Fibroblast of the aortic adventitia (primary cell): Measurements from ENCODE around the gene UGT1A10. TPM values are rescaled to one million over a fixed set of nuclear protein-coding genes. Genes with fewer than 3 reads are reported as not detected.

Source experiments
- DNase-seq: peaks from one replicate; pipeline ENCODE4 v3.0.0-alpha.2; 2010; ENCODE audit warnings: low read depth
- H3K4me3 ChIP-seq: 2 replicates; pipeline ENCODE4 v1.5.1; 2011; ENCODE audit warnings: low read depth, mild to moderate bottlenecking, control low read depth, low read length, moderate library complexity
- CTCF ChIP-seq: IDR thresholded peaks from 2 replicates; pipeline ENCODE4 v1.5.1; 2011; ENCODE audit warnings: mild to moderate bottlenecking, low read length, control low read depth, inconsistent platforms; ENCODE audit not compliant: insufficient read depth
- total RNA-seq: library from RNA; depleted of rRNA; stranded (reverse); fragments of >200 nt; gene quantifications from 2 replicates; pipeline ENCODE4 v1.2.3, GENCODE V29; 2012; ENCODE audit warnings: low replicate concordance

The UGT1A10 gene
- total RNA-seq, 1 donor = not detected

DNA sequence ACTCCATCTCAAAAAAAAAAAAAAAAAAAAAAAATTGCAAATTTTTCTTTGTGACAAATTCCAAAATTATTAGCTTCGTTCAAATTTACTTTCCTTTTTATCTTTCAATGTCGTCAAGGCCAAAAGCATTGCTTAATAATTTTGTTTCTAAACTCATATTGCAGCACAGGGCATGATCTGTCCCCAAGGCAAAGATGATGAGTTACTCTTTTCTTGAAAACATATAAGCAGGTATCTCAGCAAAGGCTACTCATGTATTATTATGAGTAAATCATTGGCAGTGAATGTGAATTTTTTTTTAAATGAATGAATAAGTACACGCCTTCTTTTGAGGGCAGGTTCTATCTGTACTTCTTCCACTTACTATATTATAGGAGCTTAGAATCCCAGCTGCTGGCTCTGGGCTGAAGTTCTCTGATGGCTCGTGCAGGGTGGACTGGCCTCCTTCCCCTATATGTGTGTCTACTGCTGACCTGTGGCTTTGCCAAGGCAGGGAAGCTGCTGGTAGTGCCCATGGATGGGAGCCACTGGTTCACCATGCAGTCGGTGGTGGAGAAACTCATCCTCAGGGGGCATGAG is 45.4 kb downstream of the UGT1A10 start, which contains the start of gene UGT1A7:
Gene UGT1A7 (plus strand): TSS at position 381 of the 579 bp plus-strand sequence. CDS start 37 bp downstream, at position 418.
- TF ChIP-seq CTCF = no peak
- H3K4me3 ChIP-seq = no peak within 1 kb of the TSS
- DNase-seq = no peak

GRCh38 chr2:233684640-233685039 is 48.4 kb downstream of the UGT1A10 start:
- no peak overlapping the region for H3K4me3 ChIP-seq
- DNase-seq = no peak
- no peak for TF ChIP-seq CTCF

DNA sequence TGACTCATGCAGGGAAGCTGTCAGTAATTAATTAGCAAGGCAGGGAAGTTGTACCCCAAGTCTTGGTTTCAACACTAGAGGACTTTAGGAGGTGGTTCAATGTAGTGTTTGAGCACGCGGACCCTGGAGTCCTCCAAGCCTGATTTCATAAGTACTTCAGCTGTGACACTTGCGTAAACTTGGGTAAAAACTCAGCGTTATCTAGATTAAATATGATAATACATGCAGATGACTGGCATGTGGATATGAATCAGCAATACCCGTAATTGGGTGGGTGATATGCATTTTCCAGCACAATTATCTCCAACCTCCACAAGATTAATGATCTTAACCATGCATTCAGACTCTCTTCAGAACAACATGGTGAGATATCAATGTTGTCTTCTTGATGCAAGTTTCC is 50.7 kb downstream of the UGT1A10 start:
- H3K4me3 ChIP-seq = no peak overlapping the region
- DNase-seq = no peak
- no peak for TF ChIP-seq CTCF

DNA sequence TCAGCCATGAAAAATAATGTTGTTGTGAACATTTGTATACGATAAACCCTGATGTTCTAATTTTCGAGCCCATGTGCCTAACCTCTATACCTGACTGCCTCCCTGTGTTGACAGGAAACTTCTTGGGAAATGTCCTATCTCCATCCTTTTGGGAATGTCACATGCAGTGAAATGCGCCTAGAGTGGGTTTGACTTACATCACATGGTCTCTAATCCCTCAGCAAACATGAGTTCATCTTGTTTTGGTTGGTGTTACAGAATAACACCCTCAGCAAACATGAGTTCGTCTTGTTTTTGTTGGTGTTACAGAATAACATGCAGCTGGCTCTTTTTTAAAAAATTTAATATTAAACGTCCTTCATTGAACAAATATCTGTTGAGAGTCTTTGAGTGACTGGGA is 52.1 kb downstream of the UGT1A10 start:
- DNase-seq = no peak
- no peak for TF ChIP-seq CTCF
- H3K4me3 ChIP-seq = no peak overlapping the region

- H3K4me3 ChIP-seq = no peak overlapping the region
Observed at GRCh38 chr2:233689031-233689430, 52.8 kb downstream of the UGT1A10 start.

DNA sequence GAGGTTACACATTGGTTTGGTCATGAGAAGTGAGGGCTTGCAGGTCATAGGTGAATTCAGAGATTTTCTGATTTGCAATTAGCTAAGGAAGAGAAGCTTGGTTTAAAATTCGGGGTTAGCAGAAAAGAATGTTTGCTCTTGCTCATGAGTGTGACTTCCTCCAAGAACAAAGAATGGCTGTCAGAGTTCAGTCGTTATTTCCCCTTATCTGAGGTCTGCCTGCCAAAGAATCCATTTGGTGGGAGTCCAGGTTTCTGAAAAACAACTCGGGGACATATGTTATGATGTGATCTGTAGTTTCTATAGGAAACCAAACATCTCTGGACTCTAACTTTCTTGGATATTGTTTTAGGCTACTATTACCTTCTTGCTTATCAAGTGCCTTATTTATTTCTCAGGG is 53.3 kb downstream of the UGT1A10 start:
- peak; percentile 74 for DNase-seq
- H3K4me3 ChIP-seq = no peak overlapping the region
- TF ChIP-seq CTCF = no peak

More at GRCh38 chr2:233689031-233689430, 52.8 kb downstream of the UGT1A10 start:
- TF ChIP-seq CTCF = no peak
- no peak for DNase-seq

DNA sequence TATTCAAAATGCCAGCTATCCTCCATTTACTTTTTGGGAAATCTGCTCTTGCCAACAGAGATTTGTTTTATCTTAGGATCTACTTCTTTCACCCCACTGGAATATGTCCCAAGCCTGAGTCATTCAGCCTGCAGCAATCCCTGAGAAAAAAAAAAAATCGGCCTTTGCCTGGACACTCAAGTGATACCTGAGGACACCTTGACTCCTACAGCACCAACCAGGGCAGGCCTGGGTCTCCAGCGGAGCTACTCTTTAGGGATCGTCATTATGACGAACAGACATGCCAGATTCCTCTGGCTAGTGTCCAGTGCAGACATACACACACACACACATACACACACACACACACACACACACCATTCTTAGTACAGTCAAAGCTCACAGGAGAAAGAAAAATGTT is 54.2 kb downstream of the UGT1A10 start:
- peak; percentile 59 for DNase-seq
- TF ChIP-seq CTCF = no peak
- no peak overlapping the region for H3K4me3 ChIP-seq
